ENCODE measurements around the gene ABCA8. TPM values are rescaled to one million over a fixed set of nuclear protein-coding genes. Genes with fewer than 3 reads are reported as not detected.

ABCA8 gene
- total and polyA plus RNA-seq, 8 donors: 22.7 to 145 (median 99.9) TPM

DNA sequence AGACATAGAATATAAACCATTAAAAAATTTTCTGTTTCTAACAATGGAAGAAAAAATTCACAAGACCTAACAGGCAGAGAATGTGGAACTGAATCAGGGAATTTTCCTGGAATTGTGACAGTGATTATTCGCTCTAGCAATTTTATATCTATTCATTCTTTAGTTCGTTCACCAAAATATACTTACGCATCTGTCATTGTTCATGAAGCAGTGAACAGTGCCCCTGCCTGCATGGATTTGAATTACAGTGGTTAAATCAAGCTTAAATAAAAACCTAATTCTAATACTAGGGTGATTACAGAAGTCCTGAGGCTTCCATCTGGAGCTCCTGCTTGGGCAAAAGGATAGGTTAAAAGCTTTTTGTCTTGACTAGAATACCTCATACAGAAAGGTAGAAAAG, 48.6 kb downstream of the ABCA8 start:
- Histone ChIP-seq H3K27ac (no peak overlapping the region), H3K36me3 (no peaks in the 10 kb centered on the region), H3K4me3 (no peak overlapping the region), H3K4me1 (peaks cover 6 to 15% of the 10 kb centered on the region in 2 donors), H3K9me3 (no peaks in the 10 kb centered on the region), H3K27me3 (no peaks in the 10 kb centered on the region)
- TF ChIP-seq, protein P1, sequence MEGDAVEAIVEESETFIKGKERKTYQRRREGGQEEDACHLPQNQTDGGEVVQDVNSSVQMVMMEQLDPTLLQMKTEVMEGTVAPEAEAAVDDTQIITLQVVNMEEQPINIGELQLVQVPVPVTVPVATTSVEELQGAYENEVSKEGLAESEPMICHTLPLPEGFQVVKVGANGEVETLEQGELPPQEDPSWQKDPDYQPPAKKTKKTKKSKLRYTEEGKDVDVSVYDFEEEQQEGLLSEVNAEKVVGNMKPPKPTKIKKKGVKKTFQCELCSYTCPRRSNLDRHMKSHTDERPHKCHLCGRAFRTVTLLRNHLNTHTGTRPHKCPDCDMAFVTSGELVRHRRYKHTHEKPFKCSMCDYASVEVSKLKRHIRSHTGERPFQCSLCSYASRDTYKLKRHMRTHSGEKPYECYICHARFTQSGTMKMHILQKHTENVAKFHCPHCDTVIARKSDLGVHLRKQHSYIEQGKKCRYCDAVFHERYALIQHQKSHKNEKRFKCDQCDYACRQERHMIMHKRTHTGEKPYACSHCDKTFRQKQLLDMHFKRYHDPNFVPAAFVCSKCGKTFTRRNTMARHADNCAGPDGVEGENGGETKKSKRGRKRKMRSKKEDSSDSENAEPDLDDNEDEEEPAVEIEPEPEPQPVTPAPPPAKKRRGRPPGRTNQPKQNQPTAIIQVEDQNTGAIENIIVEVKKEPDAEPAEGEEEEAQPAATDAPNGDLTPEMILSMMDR (IDR thresholded peaks at IDR 0.05): no peak
- DNase-seq (no peak), ATAC-seq (no peak)
- intact Hi-C loops (cut with DNase I): no loop called here

DNA sequence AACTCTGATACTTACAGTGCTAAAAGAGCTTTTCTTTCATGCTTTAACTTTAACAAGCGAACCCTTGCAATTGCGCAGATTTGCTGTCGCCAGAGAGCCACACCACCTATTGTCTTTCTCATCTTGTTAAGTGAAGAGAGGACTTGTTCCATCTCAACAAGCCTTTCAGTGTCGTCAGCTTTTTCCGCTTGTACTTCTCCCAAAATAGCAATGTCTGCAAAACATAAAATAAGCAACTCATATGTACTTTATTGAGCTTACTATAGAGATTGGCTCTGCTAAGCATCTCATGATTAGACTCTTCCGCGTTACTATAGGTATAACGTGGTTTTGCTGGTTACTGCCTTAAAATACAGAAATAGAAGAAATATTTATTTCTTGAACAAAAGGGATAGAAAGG, 51.9 kb downstream of the ABCA8 start:
- TF ChIP-seq, protein P1 (IDR thresholded peaks at IDR 0.05): no peak
- intact Hi-C loops (cut with DNase I): no loop called here
- DNase-seq: no peak
- Histone ChIP-seq H3K27me3 (no peaks in the 10 kb centered on the region), H3K36me3 (no peaks in the 10 kb centered on the region), H3K9me3 (no peaks in the 10 kb centered on the region), H3K4me1 (no peaks in the 10 kb centered on the region), H3K4me3 (no peak overlapping the region), H3K27ac (no peak overlapping the region)
- no peak for ATAC-seq

DNA sequence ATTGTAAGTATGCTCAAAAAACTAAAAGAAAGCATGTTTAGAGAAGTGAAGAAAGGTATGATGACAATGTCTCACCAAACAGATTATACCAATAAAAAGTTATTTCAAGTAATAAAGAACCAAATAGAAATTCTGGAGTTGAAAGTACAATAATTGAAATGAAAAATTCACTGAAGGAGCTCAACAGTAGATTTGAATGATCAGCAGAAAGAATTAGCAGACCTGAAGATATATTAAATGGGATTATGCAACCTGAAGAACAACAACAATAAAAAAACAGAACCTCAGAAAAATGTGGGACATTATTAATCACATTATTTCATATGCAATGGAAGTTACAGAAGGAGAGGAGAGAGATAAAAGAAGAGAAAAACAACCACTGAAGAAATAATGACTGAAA, 57.6 kb downstream of the ABCA8 start:
- Histone ChIP-seq H3K4me3 (no peak overlapping the region), H3K27ac (no peak overlapping the region), H3K36me3 (no peaks in the 10 kb centered on the region), H3K27me3 (no peaks in the 10 kb centered on the region), H3K4me1 (no peaks in the 10 kb centered on the region), H3K9me3 (peaks cover 0 to 8% of the 10 kb centered on the region in 2 donors)
- intact Hi-C loops (cut with DNase I): no loop called here
- TF ChIP-seq, protein P1 (IDR thresholded peaks at IDR 0.05): no peak
- DNase-seq: no peak
- no peak for ATAC-seq

DNA sequence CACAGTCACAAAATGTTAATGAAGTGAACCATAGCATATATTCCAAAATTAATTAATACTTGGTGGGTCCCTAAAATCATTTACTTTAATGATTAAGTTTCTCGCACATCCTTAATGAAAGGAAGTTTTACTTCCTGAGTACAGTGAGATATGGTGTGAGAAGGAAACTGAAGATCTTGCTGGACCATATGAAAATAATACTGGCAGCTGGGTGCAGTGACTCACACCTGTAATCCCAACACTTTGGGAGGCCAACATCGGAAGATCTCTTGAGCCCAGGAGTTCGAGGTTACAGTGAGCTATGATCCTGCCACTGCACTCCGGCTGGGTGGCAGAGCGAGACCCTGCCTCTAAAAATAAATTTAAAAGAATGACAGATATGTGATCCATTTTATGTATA, 62.5 kb downstream of the ABCA8 start:
- Histone ChIP-seq H3K4me3 (no peak overlapping the region), H3K9me3 (peaks cover 0 to 8% of the 10 kb centered on the region in 2 donors), H3K36me3 (no peaks in the 10 kb centered on the region), H3K4me1 (no peaks in the 10 kb centered on the region), H3K27me3 (no peaks in the 10 kb centered on the region), H3K27ac (no peak overlapping the region)
- TF ChIP-seq, protein P1 (IDR thresholded peaks at IDR 0.05): no peak
- ATAC-seq (no peak), DNase-seq (no peak)
- intact Hi-C loops (cut with DNase I): no loop called here

DNA sequence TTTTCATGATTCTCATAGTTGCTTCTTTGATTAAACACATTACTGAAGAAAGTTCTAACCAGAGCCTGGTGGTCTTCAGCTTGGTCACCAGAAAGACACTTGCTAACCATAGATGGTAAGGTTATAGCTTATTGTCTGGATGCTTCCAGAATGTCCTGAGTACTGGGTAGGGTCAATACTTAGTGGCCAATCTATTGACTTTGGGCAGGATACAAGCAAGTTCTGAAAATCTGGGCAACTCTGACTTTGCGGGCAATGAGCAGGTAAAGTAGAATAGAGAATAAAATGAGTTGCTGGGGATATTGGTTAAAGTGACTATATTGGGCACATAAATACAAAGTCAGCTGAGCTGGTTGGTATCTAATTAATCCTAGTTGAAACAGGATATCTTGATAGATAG, 63.0 kb downstream of the ABCA8 start:
- ATAC-seq (no peak), DNase-seq (no peak)
- intact Hi-C loops (cut with DNase I): no loop called here
- Histone ChIP-seq H3K36me3 (no peaks in the 10 kb centered on the region), H3K9me3 (peaks cover 0 to 4% of the 10 kb centered on the region in 2 donors), H3K4me1 (no peaks in the 10 kb centered on the region), H3K4me3 (no peak overlapping the region), H3K27me3 (no peaks in the 10 kb centered on the region), H3K27ac (no peak overlapping the region)
- TF ChIP-seq, protein P1 (IDR thresholded peaks at IDR 0.05): no peak
